ENCODE results near the gene AGRN. TPM values are rescaled to one million over a fixed set of nuclear protein-coding genes. Genes with fewer than 3 reads are reported as not detected.
A peak's percentile ranks its signal among the peaks of the same experiment; 100 is the strongest.

Gene AGRN
- total and polyA plus RNA-seq, 8 donors: 3.5 to 459 (median 50.5) TPM

DNA sequence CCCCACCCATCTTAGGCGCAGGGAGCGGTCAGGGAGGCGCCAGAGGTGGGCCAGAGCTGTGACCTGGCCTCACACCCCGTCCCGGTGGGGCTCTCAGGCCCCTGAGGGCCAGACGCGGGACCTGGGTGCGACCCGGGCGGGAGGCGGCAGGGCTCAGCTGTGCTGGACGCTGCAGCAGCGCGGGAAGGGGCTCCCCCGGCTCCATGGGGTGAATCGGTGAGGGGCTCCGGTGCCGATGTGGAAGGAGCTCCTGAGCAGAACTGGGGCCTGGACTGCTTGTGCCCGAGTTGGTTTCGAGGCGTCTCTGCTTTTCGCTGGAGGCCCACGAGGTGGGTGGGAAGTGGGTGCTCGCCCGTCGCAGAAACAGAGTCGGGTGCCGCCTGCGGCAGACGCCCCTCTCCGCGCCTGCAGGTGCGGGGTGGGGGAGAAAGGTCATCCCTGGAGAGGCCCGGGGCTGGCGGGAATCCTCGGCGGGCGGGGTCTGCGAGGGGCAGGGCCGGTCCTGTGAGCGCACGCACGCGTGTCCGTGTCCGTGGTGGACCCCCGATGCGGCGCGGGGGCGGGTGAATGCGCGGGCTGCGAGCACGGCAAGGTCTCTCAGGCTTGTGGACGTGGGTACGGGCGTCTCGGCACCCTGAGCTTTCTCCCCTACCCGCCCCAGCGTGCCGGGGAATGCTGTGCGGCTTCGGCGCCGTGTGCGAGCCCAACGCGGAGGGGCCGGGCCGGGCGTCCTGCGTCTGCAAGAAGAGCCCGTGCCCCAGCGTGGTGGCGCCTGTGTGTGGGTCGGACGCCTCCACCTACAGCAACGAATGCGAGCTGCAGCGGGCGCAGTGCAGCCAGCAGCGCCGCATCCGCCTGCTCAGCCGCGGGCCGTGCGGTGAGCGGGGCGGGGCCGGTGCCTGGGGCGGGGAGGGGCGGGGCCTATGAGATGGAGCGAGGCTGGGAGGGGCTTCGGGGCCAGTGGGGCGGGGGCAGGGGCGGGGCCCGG is 20.4 kb downstream of the AGRN start:
- Histone ChIP-seq H3K27ac (peak overlapping the region in 2 of 5 donors; percentile 8 to 46), H3K4me3 (peak overlapping the region; percentile 41 to 58 (median 46)), H3K27me3 (peaks cover 0 to 53% (median 7%) of the 10 kb centered on the region in 3 donors), H3K9me3 (no peaks in the 10 kb centered on the region), H3K4me1 (peaks cover 14 to 24% (median 19%) of the 10 kb centered on the region in 4 donors), H3K36me3 (peaks cover under 1 to 54% (median 29%) of the 10 kb centered on the region in 4 donors)
- 3 to 16% (median 4%) methylated on average over 28 to 99 of the region's 99 CpGs for WGBS, 5 donors
- TF ChIP-seq POLR2AphosphoS5 (IDR thresholded peaks at IDR 0.05): peak in 2 of 3 donors; percentile 8 to 46
- TF ChIP-seq EP300 (IDR thresholded peaks at IDR 0.05): no peak
- TF ChIP-seq, protein P1, sequence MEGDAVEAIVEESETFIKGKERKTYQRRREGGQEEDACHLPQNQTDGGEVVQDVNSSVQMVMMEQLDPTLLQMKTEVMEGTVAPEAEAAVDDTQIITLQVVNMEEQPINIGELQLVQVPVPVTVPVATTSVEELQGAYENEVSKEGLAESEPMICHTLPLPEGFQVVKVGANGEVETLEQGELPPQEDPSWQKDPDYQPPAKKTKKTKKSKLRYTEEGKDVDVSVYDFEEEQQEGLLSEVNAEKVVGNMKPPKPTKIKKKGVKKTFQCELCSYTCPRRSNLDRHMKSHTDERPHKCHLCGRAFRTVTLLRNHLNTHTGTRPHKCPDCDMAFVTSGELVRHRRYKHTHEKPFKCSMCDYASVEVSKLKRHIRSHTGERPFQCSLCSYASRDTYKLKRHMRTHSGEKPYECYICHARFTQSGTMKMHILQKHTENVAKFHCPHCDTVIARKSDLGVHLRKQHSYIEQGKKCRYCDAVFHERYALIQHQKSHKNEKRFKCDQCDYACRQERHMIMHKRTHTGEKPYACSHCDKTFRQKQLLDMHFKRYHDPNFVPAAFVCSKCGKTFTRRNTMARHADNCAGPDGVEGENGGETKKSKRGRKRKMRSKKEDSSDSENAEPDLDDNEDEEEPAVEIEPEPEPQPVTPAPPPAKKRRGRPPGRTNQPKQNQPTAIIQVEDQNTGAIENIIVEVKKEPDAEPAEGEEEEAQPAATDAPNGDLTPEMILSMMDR (IDR thresholded peaks at IDR 0.05): peak in 1 of 7 experiments; percentile 9
- intact Hi-C loops (cut with DNase I; ENCODE audit: low total_unique reads): no loop called here
- peak; percentile 80 to 94 for DNase-seq

DNA sequence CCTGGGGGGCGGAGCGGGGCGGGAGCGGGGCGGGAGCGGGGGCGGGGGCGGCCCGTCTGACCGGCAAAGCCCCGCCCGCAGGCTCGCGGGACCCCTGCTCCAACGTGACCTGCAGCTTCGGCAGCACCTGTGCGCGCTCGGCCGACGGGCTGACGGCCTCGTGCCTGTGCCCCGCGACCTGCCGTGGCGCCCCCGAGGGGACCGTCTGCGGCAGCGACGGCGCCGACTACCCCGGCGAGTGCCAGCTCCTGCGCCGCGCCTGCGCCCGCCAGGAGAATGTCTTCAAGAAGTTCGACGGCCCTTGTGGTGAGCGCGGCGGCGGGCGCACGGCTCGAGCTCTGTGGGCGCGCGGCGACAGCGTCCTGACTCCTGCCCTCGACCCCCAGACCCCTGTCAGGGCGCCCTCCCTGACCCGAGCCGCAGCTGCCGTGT is 21.2 kb downstream of the AGRN start:
- intact Hi-C loops (cut with DNase I; ENCODE audit: low total_unique reads): no loop called here
- H3K4me1 ChIP-seq: peaks cover 14 to 24% (median 19%) of the 10 kb centered on the region in 4 donors
- WGBS, 5 donors: 55 to 92% (median 74%) methylated on average over 26 to 54 of the region's 60 CpGs
- H3K9me3 ChIP-seq: no peaks in the 10 kb centered on the region
- no peak overlapping the region for H3K27ac ChIP-seq
- DNase-seq: peak in 1 of 2 donors; percentile 58
- no peak for TF ChIP-seq POLR2A (IDR thresholded peaks at IDR 0.05)
- no peak for TF ChIP-seq POLR2AphosphoS5 (IDR thresholded peaks at IDR 0.05)
- TF ChIP-seq EP300 (IDR thresholded peaks at IDR 0.05): no peak
- TF ChIP-seq, protein P1 (IDR thresholded peaks at IDR 0.05): no peak
- H3K27me3 ChIP-seq: peaks cover 0 to 45% (median 7%) of the 10 kb centered on the region in 3 donors
- H3K36me3 ChIP-seq: peaks cover 3 to 54% (median 34%) of the 10 kb centered on the region in 4 donors
- peak overlapping the region in 3 of 4 donors; percentile 14 to 23 (median 22) for H3K4me3 ChIP-seq

- H3K27me3 ChIP-seq: peaks cover 0 to 37% (median 7%) of the 10 kb centered on the region in 3 donors
- DNase-seq: no peak
- intact Hi-C loops (cut with DNase I; ENCODE audit: low total_unique reads): no loop called here
- peaks cover 14 to 24% (median 19%) of the 10 kb centered on the region in 4 donors for H3K4me1 ChIP-seq
- 60 to 95% (median 90%) methylated on average over 3 to 25 of the region's 25 CpGs for WGBS, 5 donors
- H3K27ac ChIP-seq: no peak overlapping the region
- TF ChIP-seq, protein P1 (IDR thresholded peaks at IDR 0.05): no peak
- TF ChIP-seq EP300 (IDR thresholded peaks at IDR 0.05) (no peak), POLR2A (IDR thresholded peaks at IDR 0.05) (no peak), POLR2AphosphoS5 (IDR thresholded peaks at IDR 0.05) (no peak)
- no peaks in the 10 kb centered on the region for H3K9me3 ChIP-seq
- H3K4me3 ChIP-seq: no peak overlapping the region
- peaks cover 9 to 54% (median 42%) of the 10 kb centered on the region in 4 donors for H3K36me3 ChIP-seq
These were observed 22.0 kb downstream of the AGRN start for GRCh38 chr1:1041873-1042272.

- Histone ChIP-seq H3K4me1 (peaks cover 14 to 21% (median 18%) of the 10 kb centered on the region in 4 donors), H3K27ac (no peak overlapping the region), H3K27me3 (peaks cover 0 to 29% (median 7%) of the 10 kb centered on the region in 3 donors), H3K9me3 (no peaks in the 10 kb centered on the region), H3K36me3 (peaks cover 18 to 58% (median 52%) of the 10 kb centered on the region in 4 donors), H3K4me3 (no peak overlapping the region)
- intact Hi-C loops (cut with DNase I; ENCODE audit: low total_unique reads): no loop called here
- 66 to 91% (median 84%) methylated on average over 7 to 10 of the region's 10 CpGs for WGBS, 5 donors
- no peak for DNase-seq
- TF ChIP-seq POLR2AphosphoS5 (IDR thresholded peaks at IDR 0.05): no peak
- TF ChIP-seq EP300 (IDR thresholded peaks at IDR 0.05): no peak
- TF ChIP-seq, protein P1 (IDR thresholded peaks at IDR 0.05): no peak
- TF ChIP-seq POLR2A (IDR thresholded peaks at IDR 0.05): no peak
These were observed 22.9 kb downstream of the AGRN start for GRCh38 chr1:1042835-1043234.
